Mucosa of gallbladder (tissue), 1 donor: Measurements from ENCODE around the gene TTC7B. TPM values are rescaled to one million over a fixed set of nuclear protein-coding genes. Genes with fewer than 3 reads are reported as not detected.

Experiments
- DNase-seq: peaks from one replicate; pipeline ENCODE4 v3.0.0-alpha.2; 2020; ENCODE audit warnings: low spot score
- total RNA-seq: library from RNA; stranded (reverse); gene quantifications from one replicate; pipeline ENCODE4 v1.2.1, GENCODE V29; 2021
- donor health status: DM: no; HTN: no; CAD: no.

The TTC7B gene
- total RNA-seq, 1 donor from 2014 or later = 31.5 TPM

- no peak for DNase-seq
Measured at GRCh38 chr14:90602088-90602687, 214.0 kb downstream of the TTC7B start.

GRCh38 chr14:90601563-90601962 is 214.7 kb downstream of the TTC7B start:
- DNase-seq = no peak

GRCh38 chr14:90600619-90601018 is 215.6 kb downstream of the TTC7B start:
- no peak for DNase-seq

- DNase-seq = no peak
Measured at GRCh38 chr14:90599748-90600507, 216.3 kb downstream of the TTC7B start.

GRCh38 chr14:90599339-90599738 is 216.9 kb downstream of the TTC7B start:
- DNase-seq = no peak

GRCh38 chr14:90597961-90598360 is 218.3 kb downstream of the TTC7B start:
- no peak for DNase-seq

GRCh38 chr14:90596733-90597132 is 219.5 kb downstream of the TTC7B start:
- no peak for DNase-seq

GRCh38 chr14:90593254-90594040 is 222.8 kb downstream of the TTC7B start:
- no peak for DNase-seq

GRCh38 chr14:90592655-90593054 is 223.6 kb downstream of the TTC7B start:
- DNase-seq = no peak

GRCh38 chr14:90587918-90588317 is 228.3 kb downstream of the TTC7B start:
- DNase-seq = no peak

- no peak for DNase-seq
Measured at GRCh38 chr14:90587252-90587910, 228.8 kb downstream of the TTC7B start.

- DNase-seq = no peak
Measured at GRCh38 chr14:90585106-90585505, 231.1 kb downstream of the TTC7B start.

GRCh38 chr14:90583916-90584605 is 232.2 kb downstream of the TTC7B start:
- no peak for DNase-seq

- DNase-seq = no peak
Measured at GRCh38 chr14:90583427-90583826, 232.8 kb downstream of the TTC7B start.

GRCh38 chr14:90582166-90582565 is 234.1 kb downstream of the TTC7B start:
- no peak for DNase-seq

GRCh38 chr14:90581745-90582144 is 234.5 kb downstream of the TTC7B start:
- no peak for DNase-seq

GRCh38 chr14:90580377-90581335 is 235.6 kb downstream of the TTC7B start:
- DNase-seq = no peak

GRCh38 chr14:90579816-90580215 is 236.4 kb downstream of the TTC7B start:
- DNase-seq = no peak

GRCh38 chr14:90579088-90579487 is 237.1 kb downstream of the TTC7B start:
- DNase-seq = no peak

GRCh38 chr14:90578283-90578985 is 237.8 kb downstream of the TTC7B start:
- no peak for DNase-seq
